Measurements from ENCODE around the gene PRPS2. TPM values are rescaled to one million over a fixed set of nuclear protein-coding genes. Genes with fewer than 3 reads are reported as not detected.

Gene PRPS2
- total RNA-seq, 1 donor from 2014 or later: 8.9 TPM

Other genes starting within 250 kb of the PRPS2 start
- gene TLR7, start 75.7 kb downstream of the PRPS2 start, total RNA-seq: 2.1 TPM
- gene TLR8, start 115.2 kb downstream of the PRPS2 start, total RNA-seq: 1.0 TPM
- 1,543 TPM for gene TMSB4X, start 183.7 kb downstream of the PRPS2 start, total RNA-seq

Data from skeletal muscle tissue (tissue), 1 donor.